CD4-positive, alpha-beta T cell treated with Interleukin-12 subunit alpha and Interleukin-12 subunit beta, for 1 hour (primary cell): ENCODE data around the gene DCHS1.

Experiments
- DNase-seq: peaks from one replicate; pipeline ENCODE4 v3.0.0-alpha.2; 2020

Gene DCHS1

GRCh38 chr11:6646918-6647679 is 8.5 kb downstream of the DCHS1 start:
- DNase-seq = peak; percentile 39

- no peak for DNase-seq
Observed at GRCh38 chr11:6646576-6646917, 9.1 kb downstream of the DCHS1 start.

- DNase-seq = no peak
Observed at GRCh38 chr11:6646071-6646470, 9.5 kb downstream of the DCHS1 start.

GRCh38 chr11:6642957-6643356 is 12.7 kb downstream of the DCHS1 start:
- no peak for DNase-seq

- no peak for DNase-seq
Observed at GRCh38 chr11:6640985-6641701, 14.5 kb downstream of the DCHS1 start.

- DNase-seq = no peak
Observed at GRCh38 chr11:6640036-6640984, 15.3 kb downstream of the DCHS1 start.

GRCh38 chr11:6638429-6638828 is 17.2 kb downstream of the DCHS1 start:
- DNase-seq = no peak

- no peak for DNase-seq
Observed at GRCh38 chr11:6637871-6638270, 17.7 kb downstream of the DCHS1 start.

- no peak for DNase-seq
Observed at GRCh38 chr11:6636480-6636879, 19.1 kb downstream of the DCHS1 start.

GRCh38 chr11:6635082-6635932 is 20.3 kb downstream of the DCHS1 start:
- no peak for DNase-seq

GRCh38 chr11:6634534-6634933 is 21.1 kb downstream of the DCHS1 start:
- DNase-seq = no peak

GRCh38 chr11:6633422-6634408 is 21.9 kb downstream of the DCHS1 start:
- no peak for DNase-seq

- no peak for DNase-seq
Observed at GRCh38 chr11:6632116-6633073, 23.2 kb downstream of the DCHS1 start.

- DNase-seq = no peak
Observed at GRCh38 chr11:6631361-6631890, 24.2 kb downstream of the DCHS1 start.

- DNase-seq = no peak
Observed at GRCh38 chr11:6630632-6631291, 24.8 kb downstream of the DCHS1 start.

- DNase-seq = no peak
Observed at GRCh38 chr11:6629892-6630631, 25.5 kb downstream of the DCHS1 start.

- DNase-seq = no peak
Observed at GRCh38 chr11:6629573-6629891, 26.1 kb downstream of the DCHS1 start.

GRCh38 chr11:6628526-6628925 is 27.1 kb downstream of the DCHS1 start:
- DNase-seq = no peak
